Gastroesophageal sphincter (tissue), 4 donors: ENCODE data around the gene LSS. TPM values are rescaled to one million over a fixed set of nuclear protein-coding genes. Genes with fewer than 3 reads are reported as not detected.

ENCODE experiments used
- ATAC-seq: fragments of 150-250 bp; one replicate; pipeline ENCODE4 v1.9.1; 2016; ENCODE audit warnings: mild to moderate bottlenecking, moderate library complexity
- H3K27ac ChIP-seq, 4 donors: fragments of 200-600 bp; sonication (generic) in 3 of 4; 1 replicate in 3 of 4; 2 replicates in 1 of 4; pipeline ENCODE4 v1.5.1; 2016 to 2019
- H3K27me3 ChIP-seq: fragments of 200-600 bp; sonication (generic); one replicate; pipeline ENCODE4 v1.5.1; 2019
- H3K36me3 ChIP-seq, 2 donors: fragments of 200-600 bp; sonication (generic); one replicate each; pipeline ENCODE4 v1.5.1; 2019; ENCODE audit warnings: control low read depth in 1 of 2
- H3K4me1 ChIP-seq, 3 donors: fragments of 200-600 bp; sonication (generic); 1 replicate in 2 of 3; 2 replicates in 1 of 3; pipeline ENCODE4 v1.5.1; 2016 to 2019; ENCODE audit warnings: control low read depth in 2 of 3
- H3K4me3 ChIP-seq, 2 donors: fragments of 200-600 bp; sonication (generic); one replicate each; pipeline ENCODE4 v1.5.1; 2019; ENCODE audit warnings: mild to moderate bottlenecking in 1 of 2, moderate library complexity in 1 of 2
- H3K9me3 ChIP-seq, 3 donors: fragments of 200-600 bp; sonication (generic); one replicate each; pipeline ENCODE4 v1.5.1; 2017 to 2019; ENCODE audit warnings: control low read depth in 2 of 3
- EP300 ChIP-seq: sonication (generic); formaldehyde crosslinking; IDR thresholded peaks from one replicate; pipeline ENCODE4 v1.6.1; 2017; ENCODE audit warnings: antibody characterized with exemption, mild to moderate bottlenecking
- POLR2A ChIP-seq, 2 donors: fragments of 450-650 bp; IDR thresholded peaks; one replicate each; pipeline ENCODE4 v1.6.1; 2017; ENCODE audit warnings: antibody characterized with exemption in 2 of 2, mild to moderate bottlenecking in 2 of 2, moderate library complexity in 1 of 2
- POLR2AphosphoS5 ChIP-seq: sonication (generic); formaldehyde crosslinking; IDR thresholded peaks from one replicate; pipeline ENCODE4 v1.6.1; 2017; ENCODE audit warnings: antibody characterized with exemption
- WGBS, 2 donors: methylation state at CpG; one replicate each; pipeline ENCODE4 v1.1.5; 2018; ENCODE audit warnings: low coverage in 1 of 2; 5-methylcytosine and 5-hydroxymethylcytosine counted together
- total RNA-seq, 4 donors: library from RNA; depleted of rRNA; stranded (reverse); fragments of >200 nt; gene quantifications; one replicate each; pipeline ENCODE4 v1.1.0, GENCODE V29; 2016
- TF ChIP-seq, protein P1 (sequence below), 4 experiments: fragments of 200-600 bp in 2 of 4; fragments of 450-650 bp in 2 of 4; sonication (generic) in 1 of 4; IDR thresholded peaks; one replicate each; pipeline ENCODE4 v1.5.1; 2017 to 2019; ENCODE audit warnings: antibody characterized with exemption in 4 of 4, mild to moderate bottlenecking in 2 of 4, moderate library complexity in 2 of 4

The LSS gene
- total RNA-seq, 4 donors from 2014 or later: 57.7 to 104 (median 85.7) TPM

DNA sequence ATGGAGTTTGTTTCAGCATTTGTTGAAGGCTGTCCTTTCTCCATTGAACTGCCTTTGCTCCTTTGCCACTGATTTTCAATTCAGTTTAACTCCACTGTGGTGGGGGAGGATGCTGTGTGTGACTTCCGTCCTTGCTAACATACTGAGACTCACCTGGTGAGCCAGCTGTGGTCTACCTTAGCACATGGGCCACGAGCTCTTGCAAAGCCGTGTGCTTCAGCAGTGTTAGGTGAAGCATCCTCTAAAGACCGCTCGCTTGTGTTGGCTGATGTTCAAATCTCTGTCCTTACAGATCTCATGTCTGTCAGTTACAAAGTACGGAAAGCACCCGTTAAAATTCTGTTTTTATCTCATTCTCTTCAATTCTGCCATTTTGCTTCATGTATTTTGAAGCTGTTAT lies 40.8 kb downstream of the LSS start:
- H3K27me3 ChIP-seq: peaks cover 12% of the 10 kb centered on the region
- 77 to 88% methylated on average over 4 to 7 of the region's 7 CpGs for WGBS, 2 donors
- H3K9me3 ChIP-seq: no peaks in the 10 kb centered on the region
- H3K4me1 ChIP-seq: peaks cover 0 to 42% (median 6%) of the 10 kb centered on the region in 3 donors
- no peak overlapping the region for H3K4me3 ChIP-seq
- peak overlapping the region in 3 of 4 donors; percentile 9 to 79 (median 25) for H3K27ac ChIP-seq
- TF ChIP-seq EP300 (no peak), POLR2AphosphoS5 (no peak), POLR2A (IDR thresholded peaks at IDR 0.05) (no peak)
- TF ChIP-seq, protein P1, sequence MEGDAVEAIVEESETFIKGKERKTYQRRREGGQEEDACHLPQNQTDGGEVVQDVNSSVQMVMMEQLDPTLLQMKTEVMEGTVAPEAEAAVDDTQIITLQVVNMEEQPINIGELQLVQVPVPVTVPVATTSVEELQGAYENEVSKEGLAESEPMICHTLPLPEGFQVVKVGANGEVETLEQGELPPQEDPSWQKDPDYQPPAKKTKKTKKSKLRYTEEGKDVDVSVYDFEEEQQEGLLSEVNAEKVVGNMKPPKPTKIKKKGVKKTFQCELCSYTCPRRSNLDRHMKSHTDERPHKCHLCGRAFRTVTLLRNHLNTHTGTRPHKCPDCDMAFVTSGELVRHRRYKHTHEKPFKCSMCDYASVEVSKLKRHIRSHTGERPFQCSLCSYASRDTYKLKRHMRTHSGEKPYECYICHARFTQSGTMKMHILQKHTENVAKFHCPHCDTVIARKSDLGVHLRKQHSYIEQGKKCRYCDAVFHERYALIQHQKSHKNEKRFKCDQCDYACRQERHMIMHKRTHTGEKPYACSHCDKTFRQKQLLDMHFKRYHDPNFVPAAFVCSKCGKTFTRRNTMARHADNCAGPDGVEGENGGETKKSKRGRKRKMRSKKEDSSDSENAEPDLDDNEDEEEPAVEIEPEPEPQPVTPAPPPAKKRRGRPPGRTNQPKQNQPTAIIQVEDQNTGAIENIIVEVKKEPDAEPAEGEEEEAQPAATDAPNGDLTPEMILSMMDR (IDR thresholded peaks at IDR 0.05): no peak
- peaks cover 0 to 40% of the 10 kb centered on the region in 2 donors for H3K36me3 ChIP-seq
- ATAC-seq: no peak

DNA sequence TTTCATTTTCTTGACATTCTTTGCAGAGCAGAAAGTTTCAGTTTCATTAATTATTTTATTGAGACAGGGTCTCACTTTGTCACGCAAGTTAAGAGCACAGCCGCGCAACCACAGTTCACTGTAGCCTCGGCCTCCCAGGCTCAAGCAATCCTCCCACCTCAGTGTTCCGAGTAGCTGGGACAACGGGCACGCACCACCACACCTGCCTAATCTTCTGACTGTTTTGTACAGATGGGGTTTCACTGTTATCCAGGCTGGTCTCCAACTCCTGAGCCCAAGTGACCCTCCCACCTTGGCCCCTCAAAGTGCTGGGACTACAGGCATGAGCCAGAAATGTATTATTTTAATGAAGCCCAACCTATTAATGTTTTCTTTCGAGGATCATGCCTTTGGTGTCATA lies 41.3 kb downstream of the LSS start:
- 95 to 100% methylated on average over 3 to 6 of the region's 8 CpGs for WGBS, 2 donors
- H3K4me3 ChIP-seq: no peak overlapping the region
- peaks cover 0 to 42% (median 6%) of the 10 kb centered on the region in 3 donors for H3K4me1 ChIP-seq
- peak overlapping the region in 1 of 4 donors; percentile 79 for H3K27ac ChIP-seq
- TF ChIP-seq EP300 (no peak), POLR2A (IDR thresholded peaks at IDR 0.05) (no peak), POLR2AphosphoS5 (no peak)
- TF ChIP-seq, protein P1 (IDR thresholded peaks at IDR 0.05): no peak
- no peak for ATAC-seq
- H3K9me3 ChIP-seq: no peaks in the 10 kb centered on the region
- peaks cover 0 to 34% of the 10 kb centered on the region in 2 donors for H3K36me3 ChIP-seq
- peaks cover 17% of the 10 kb centered on the region for H3K27me3 ChIP-seq

DNA sequence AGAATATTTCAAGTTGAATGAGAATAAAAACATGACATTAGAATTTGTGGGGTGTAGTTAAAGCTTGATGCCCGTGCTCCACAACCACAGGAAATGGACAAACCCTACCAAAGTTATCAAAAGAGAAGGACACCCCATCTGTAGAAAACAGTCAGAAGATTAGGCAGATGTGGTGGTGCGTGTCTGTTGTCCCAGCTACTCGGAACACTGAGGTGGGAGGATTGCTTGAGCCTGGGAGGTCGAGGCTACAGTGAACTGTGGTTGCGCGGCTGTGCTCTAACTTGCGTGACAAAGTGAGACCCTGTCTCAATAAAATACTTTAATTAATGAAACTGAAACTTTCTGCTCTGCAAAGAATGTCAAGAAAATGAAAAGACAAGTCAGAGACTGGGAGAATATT lies 42.9 kb downstream of the LSS start:
- peaks cover 17% of the 10 kb centered on the region for H3K27me3 ChIP-seq
- H3K27ac ChIP-seq: peak overlapping the region in 2 of 4 donors; percentile 6 to 91
- H3K9me3 ChIP-seq: no peaks in the 10 kb centered on the region
- WGBS, 2 donors: 80 to 81% methylated on average over 6 to 7 of the region's 7 CpGs
- peaks cover 0 to 31% (median 6%) of the 10 kb centered on the region in 3 donors for H3K4me1 ChIP-seq
- H3K4me3 ChIP-seq: no peak overlapping the region
- peaks cover 0 to 19% of the 10 kb centered on the region in 2 donors for H3K36me3 ChIP-seq
- no peak for ATAC-seq
- TF ChIP-seq POLR2A (IDR thresholded peaks at IDR 0.05): no peak
- TF ChIP-seq, protein P1 (IDR thresholded peaks at IDR 0.05): no peak

DNA sequence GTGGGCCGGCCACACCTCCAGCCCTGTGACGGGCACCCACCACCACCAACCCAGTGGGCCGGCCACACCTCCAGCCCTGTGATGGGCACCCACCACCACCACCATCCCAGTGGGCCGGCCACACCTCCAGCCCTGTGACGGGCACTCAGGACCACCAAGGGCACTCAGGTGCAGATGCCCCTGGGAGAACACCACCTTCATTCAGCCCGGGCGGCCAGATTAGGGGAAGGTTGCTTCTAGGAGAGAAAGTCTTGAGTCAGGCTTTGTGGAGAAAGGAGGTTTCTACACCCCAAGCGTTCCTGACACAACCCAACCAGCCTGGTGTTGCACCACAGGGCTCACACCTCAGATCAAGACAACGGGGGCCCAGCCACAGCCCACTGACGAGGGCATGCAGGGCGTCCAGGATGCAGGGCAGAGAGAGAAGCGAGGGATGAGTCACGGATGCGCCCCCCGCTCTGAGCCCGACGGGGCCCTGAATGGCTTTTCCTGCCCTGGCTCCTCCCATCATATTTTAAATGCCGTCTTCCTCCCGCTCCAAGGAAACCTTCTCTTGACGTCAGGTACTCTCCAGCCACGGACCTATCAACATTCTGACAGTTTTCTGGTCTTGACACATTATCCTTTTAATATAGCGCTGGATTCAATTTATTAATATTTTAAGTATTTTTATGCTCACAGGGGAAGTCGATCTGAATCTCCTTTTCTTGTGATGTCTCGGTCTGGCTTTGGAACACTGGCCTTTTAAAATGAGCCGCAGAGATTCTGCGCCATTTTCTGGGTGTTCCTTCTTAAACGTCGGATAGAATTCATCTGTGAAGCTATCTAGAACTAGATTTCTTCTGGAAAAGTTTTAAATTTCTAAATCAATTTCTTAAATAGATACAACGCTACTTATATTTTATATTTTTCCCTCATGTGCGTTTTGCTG lies 43.7 kb downstream of the LSS start:
- WGBS, 2 donors: 8 to 47% methylated on average over 18 to 21 of the region's 30 CpGs
- H3K4me3 ChIP-seq: peak overlapping the region; percentile 23 to 40
- H3K27ac ChIP-seq: peak overlapping the region; percentile 6 to 91 (median 72)
- peaks cover 17% of the 10 kb centered on the region for H3K27me3 ChIP-seq
- peak; percentile 75 for ATAC-seq
- peaks cover 0 to 23% (median 6%) of the 10 kb centered on the region in 3 donors for H3K4me1 ChIP-seq
- H3K9me3 ChIP-seq: no peaks in the 10 kb centered on the region
- no peak for TF ChIP-seq POLR2AphosphoS5
- TF ChIP-seq, protein P1 (IDR thresholded peaks at IDR 0.05): no peak
- TF ChIP-seq POLR2A (IDR thresholded peaks at IDR 0.05): no peak
- no peak for TF ChIP-seq EP300
- H3K36me3 ChIP-seq: peaks cover 0 to 11% of the 10 kb centered on the region in 2 donors
